GM21367 (cell line): Measurements from ENCODE around the gene NCBP2.

ENCODE experiments used
- ATAC-seq: cut with Tn5 transposase; IDR thresholded peaks from one replicate; pipeline ENCODE4 v1.9.1; 2021; ENCODE audit not compliant: unreplicated experiment

NCBP2 gene

DNA sequence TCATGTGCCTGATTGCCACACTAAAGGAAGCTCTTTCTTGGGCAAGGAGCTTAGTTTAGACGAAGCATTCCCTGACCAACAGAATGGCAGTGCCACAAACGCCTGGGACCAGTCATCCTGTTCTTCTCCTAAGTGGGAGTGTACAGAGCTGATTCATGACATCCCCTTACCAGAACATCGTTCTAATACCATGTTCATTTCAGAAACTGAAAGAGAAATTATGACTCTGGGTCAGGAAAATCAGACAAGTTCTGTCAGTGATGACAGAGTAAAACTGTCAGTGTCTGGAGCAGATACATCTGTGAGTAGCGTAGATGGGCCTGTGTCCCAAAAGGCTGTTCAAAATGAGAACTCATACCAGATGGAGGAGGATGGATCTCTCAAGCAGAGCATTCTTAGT is 56.2 kb downstream of the NCBP2 start:
- ATAC-seq = no peak
